Lower lobe of right lung (tissue), 2 donors: ENCODE data around the gene CPO. TPM values are rescaled to one million over a fixed set of nuclear protein-coding genes. Genes with fewer than 3 reads are reported as not detected.

Experiments used
- ATAC-seq, 2 donors: fragments of 200-7000 bp; cut with Tn5 transposase; one replicate each; pipeline ENCODE4 v1.9.1; 2020 to 2022; ENCODE audit warnings: mild to moderate bottlenecking in 2 of 2, moderate library complexity in 2 of 2
- DNase-seq: peaks from one replicate; pipeline ENCODE4 v3.0.0-alpha.2; 2020
- H3K27ac ChIP-seq: fragments of 200-600 bp; one replicate; pipeline ENCODE4 v1.8.0; 2022
- H3K27me3 ChIP-seq: fragments of 200-600 bp; one replicate; pipeline ENCODE4 v1.8.0; 2022; ENCODE audit warnings: low read depth
- H3K36me3 ChIP-seq: fragments of 200-600 bp; one replicate; pipeline ENCODE4 v1.8.0; 2022; ENCODE audit warnings: mild to moderate bottlenecking
- H3K4me1 ChIP-seq: fragments of 200-600 bp; one replicate; pipeline ENCODE4 v1.8.0; 2022
- H3K4me3 ChIP-seq: fragments of 200-600 bp; one replicate; pipeline ENCODE4 v1.8.0; 2022; ENCODE audit warnings: mild to moderate bottlenecking
- H3K9me3 ChIP-seq: fragments of 200-600 bp; one replicate; pipeline ENCODE4 v1.8.0; 2022
- CTCF ChIP-seq: fragments of 200-600 bp; IDR thresholded peaks from one replicate; pipeline ENCODE4 v1.8.0; 2022; ENCODE audit warnings: antibody characterized with exemption, mild to moderate bottlenecking
- intact Hi-C: fragments of 100-400 bp; cut with DNase I; formaldehyde crosslinking; loops from one replicate; pipeline ENCODE4 v1.11.0; 2022
- total RNA-seq: library from RNA; stranded (reverse); fragmentation: NEBNext Ultra II Directional; extraction: Animal tissue kit (Norgen Biotek cat#: 25700); gene quantifications from one replicate; pipeline ENCODE4 v1.2.1, GENCODE V29; 2021
- donor health status: DM: no; HTN: yes; CAD: no; lungs with severe emphysema.

Gene CPO
- total RNA-seq, 1 donor from 2014 or later: not detected

- Histone ChIP-seq H3K4me1 (peaks cover 4% of the 10 kb centered on the region), H3K9me3 (no peaks in the 10 kb centered on the region), H3K36me3 (no peaks in the 10 kb centered on the region), H3K4me3 (no peak overlapping the region), H3K27ac (no peak overlapping the region), H3K27me3 (no peaks in the 10 kb centered on the region)
- intact Hi-C loops: no loop called here
- no peak for TF ChIP-seq CTCF
- DNase-seq: no peak
- ATAC-seq: no peak
These were observed 51.8 kb downstream of the CPO start for GRCh38 chr2:206991070-206991469.

GRCh38 chr2:206993396-206993911 lies 54.1 kb downstream of the CPO start:
- ATAC-seq: no peak
- peaks cover 4% of the 10 kb centered on the region for H3K9me3 ChIP-seq
- intact Hi-C loops: no loop called here
- no peak for DNase-seq
- H3K4me1 ChIP-seq: peaks cover 4% of the 10 kb centered on the region
- no peak for TF ChIP-seq CTCF
- H3K4me3 ChIP-seq: no peak overlapping the region
- no peaks in the 10 kb centered on the region for H3K27me3 ChIP-seq
- no peaks in the 10 kb centered on the region for H3K36me3 ChIP-seq
- no peak overlapping the region for H3K27ac ChIP-seq

GRCh38 chr2:206993964-206994363 lies 54.6 kb downstream of the CPO start:
- H3K27ac ChIP-seq: no peak overlapping the region
- peak; percentile 88 to 94 for ATAC-seq
- H3K27me3 ChIP-seq: no peaks in the 10 kb centered on the region
- intact Hi-C loops: no loop called here
- DNase-seq: peak; percentile 61
- TF ChIP-seq CTCF: no peak
- no peaks in the 10 kb centered on the region for H3K36me3 ChIP-seq
- peaks cover 4% of the 10 kb centered on the region for H3K4me1 ChIP-seq
- H3K4me3 ChIP-seq: no peak overlapping the region
- H3K9me3 ChIP-seq: peaks cover 4% of the 10 kb centered on the region

GRCh38 chr2:206996556-206997065 lies 57.3 kb downstream of the CPO start:
- intact Hi-C loops: no loop called here
- ATAC-seq: no peak
- Histone ChIP-seq H3K4me3 (no peak overlapping the region), H3K9me3 (peaks cover 4% of the 10 kb centered on the region), H3K4me1 (no peaks in the 10 kb centered on the region), H3K36me3 (no peaks in the 10 kb centered on the region), H3K27ac (no peak overlapping the region), H3K27me3 (no peaks in the 10 kb centered on the region)
- DNase-seq: no peak
- TF ChIP-seq CTCF: no peak

GRCh38 chr2:207008105-207008990 lies 69.0 kb downstream of the CPO start:
- H3K36me3 ChIP-seq: no peaks in the 10 kb centered on the region
- H3K27me3 ChIP-seq: no peaks in the 10 kb centered on the region
- TF ChIP-seq CTCF: peak; percentile 29
- H3K4me1 ChIP-seq: no peaks in the 10 kb centered on the region
- DNase-seq (no peak), ATAC-seq (no peak)
- no peaks in the 10 kb centered on the region for H3K9me3 ChIP-seq
- no peak overlapping the region for H3K4me3 ChIP-seq
- H3K27ac ChIP-seq: no peak overlapping the region
- intact Hi-C loops: no loop called here
